HG02840 (cell line): ENCODE results near the gene MB21D2.
"Not testable (repeated sequence)": the region's sequence is repeated elsewhere in the genome, so short reads cannot be mapped to it uniquely, and the experiment has no call there.

Source experiments
- ATAC-seq: cut with Tn5 transposase; IDR thresholded peaks from one replicate; pipeline ENCODE4 v1.9.1; 2021; ENCODE audit warnings: mild to moderate bottlenecking, moderate library complexity, moderate number of reproducible peaks; ENCODE audit not compliant: unreplicated experiment, low FRiP score

MB21D2 gene

DNA sequence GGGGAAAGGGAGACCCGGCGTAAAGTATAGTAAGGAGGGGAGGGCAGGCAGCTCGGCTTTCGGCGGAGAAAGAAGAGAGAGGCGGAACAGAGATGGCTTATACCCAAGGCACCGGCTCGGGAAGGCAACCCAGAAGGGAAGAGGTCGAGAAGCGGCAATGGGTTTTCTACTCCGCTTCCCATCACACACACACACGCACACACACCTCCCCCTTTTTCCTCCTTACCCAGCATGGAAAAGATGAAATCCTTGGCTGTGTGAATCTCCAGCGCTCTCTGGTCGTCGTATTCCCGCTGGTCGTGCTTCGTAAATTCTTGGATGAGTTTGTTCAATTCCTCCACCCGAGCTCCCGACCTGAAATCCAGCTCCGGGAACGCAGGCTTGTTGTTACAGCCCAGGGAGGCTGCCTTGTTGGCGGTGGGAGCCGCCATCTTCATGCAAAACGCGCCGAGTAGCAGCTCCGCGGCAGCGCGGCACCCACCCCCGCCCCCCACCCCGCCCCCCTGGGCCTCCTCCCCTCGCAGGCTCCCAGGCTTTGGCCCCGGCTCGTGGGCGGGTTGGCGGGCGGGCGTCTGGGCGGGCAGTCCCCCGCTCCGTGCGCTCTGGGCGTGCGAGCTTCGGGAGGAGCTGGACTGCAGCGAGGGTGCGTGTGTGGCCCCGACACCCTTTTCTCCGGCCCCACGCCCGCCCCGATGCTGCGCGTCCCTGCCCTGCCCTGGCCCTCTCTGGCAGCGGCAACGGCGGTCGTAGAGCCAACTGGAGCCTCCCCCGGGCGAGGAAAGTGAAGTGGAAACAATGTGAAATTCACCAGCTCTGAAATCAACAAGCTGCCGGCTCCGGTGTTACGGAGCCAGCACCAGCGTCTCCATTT lies at the start of gene MB21D2:
TSS of gene MB21D2 (minus strand) at position 453 of the 871 bp plus-strand sequence. CDS start at position 437, 16 bp downstream.
- peak; percentile 57 for ATAC-seq

- ATAC-seq: not testable (repeated sequence)
These were observed 47.5 kb upstream of the MB21D2 start for GRCh38 chr3:192964959-192965719.

DNA sequence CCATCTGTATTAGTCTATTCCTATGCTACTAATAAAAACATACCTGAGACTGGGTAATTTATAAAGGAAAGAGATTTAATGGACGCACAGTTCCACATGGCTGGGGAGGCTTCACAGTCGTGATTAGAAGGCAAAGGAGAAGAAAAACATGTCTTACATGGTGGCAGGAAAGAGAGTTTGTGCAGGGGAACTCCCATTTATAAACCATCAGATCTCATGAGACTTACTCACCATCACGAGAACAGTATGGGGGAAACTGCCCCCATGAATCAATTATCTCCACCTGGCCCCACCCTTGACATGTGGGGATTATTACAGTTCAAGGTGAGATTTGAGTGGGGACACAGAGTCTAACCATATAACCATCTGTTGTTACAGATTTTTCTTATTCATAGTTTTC lies 42.1 kb upstream of the MB21D2 start:
- ATAC-seq: no peak

GRCh38 chr3:192958219-192958872 lies 40.7 kb upstream of the MB21D2 start:
- ATAC-seq: no peak

GRCh38 chr3:192957441-192958021 lies 39.9 kb upstream of the MB21D2 start:
- ATAC-seq: no peak

- no peak for ATAC-seq
These were observed 36.3 kb upstream of the MB21D2 start for GRCh38 chr3:192953926-192954325.

DNA sequence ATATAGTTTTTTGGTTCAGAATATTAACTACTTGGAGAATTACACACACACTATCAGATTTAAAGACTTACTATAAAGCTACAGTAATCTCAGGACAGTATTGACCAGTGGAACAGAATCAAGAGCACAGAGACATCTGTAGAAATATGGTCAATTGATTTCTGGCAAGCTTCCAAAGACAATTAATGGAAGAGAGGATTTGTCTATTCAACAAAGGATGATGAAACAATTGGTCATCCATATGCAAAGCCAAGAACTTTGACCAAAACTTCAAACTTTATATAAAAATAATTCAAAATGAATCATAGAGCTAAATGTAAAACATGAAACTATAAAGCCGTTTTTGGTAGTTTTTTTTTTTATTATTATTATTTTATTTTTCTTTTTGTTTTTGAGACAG lies 29.8 kb upstream of the MB21D2 start:
- no peak for ATAC-seq

DNA sequence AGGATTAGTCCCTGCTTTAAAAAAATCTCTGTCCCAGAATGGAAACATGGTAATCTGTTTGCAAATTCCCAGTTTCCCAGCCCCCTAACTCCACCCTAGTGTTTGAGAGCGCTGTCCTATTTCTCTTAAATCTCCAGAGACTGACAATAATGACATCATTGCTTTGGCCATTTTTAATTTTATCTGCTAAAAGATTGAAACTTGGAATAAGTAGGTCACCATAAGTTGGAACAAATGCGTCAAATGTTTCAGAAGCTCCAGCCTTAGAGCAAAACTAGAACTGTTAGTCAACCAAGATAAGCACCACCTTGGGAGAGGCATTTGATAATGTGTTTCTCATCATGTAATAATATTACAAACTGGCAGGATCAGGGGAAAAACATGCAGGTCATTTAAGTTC lies 25.7 kb upstream of the MB21D2 start:
- no peak for ATAC-seq

GRCh38 chr3:192942625-192943024 lies 25.0 kb upstream of the MB21D2 start:
- no peak for ATAC-seq

DNA sequence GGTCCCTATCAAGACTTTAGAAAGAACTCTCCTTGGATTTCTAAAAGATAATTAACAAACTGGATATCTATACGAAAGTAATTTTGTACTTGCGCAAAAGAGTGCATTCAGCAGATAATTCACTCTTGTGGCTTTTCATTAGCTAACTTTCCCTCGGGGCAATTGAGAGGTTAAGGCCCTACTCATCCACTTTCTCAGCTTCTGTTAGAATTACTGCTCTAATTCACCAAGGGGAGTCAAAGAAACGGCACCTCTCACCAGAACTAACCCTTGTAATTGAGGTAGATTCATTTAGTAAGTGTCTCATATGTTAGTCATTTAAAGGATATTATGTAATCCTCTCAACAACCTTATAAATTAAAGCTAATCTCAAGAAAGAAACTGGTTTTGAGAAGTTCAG lies 22.5 kb upstream of the MB21D2 start:
- ATAC-seq: no peak

GRCh38 chr3:192935441-192935840 lies 17.8 kb upstream of the MB21D2 start:
- no peak for ATAC-seq

GRCh38 chr3:192933779-192934460 lies 16.3 kb upstream of the MB21D2 start:
- ATAC-seq: no peak

GRCh38 chr3:192933259-192933658 lies 15.6 kb upstream of the MB21D2 start:
- ATAC-seq: no peak

GRCh38 chr3:192931825-192932224 lies 14.2 kb upstream of the MB21D2 start:
- ATAC-seq: no peak

- ATAC-seq: no peak
These were observed 12.9 kb upstream of the MB21D2 start for GRCh38 chr3:192930577-192930976.

DNA sequence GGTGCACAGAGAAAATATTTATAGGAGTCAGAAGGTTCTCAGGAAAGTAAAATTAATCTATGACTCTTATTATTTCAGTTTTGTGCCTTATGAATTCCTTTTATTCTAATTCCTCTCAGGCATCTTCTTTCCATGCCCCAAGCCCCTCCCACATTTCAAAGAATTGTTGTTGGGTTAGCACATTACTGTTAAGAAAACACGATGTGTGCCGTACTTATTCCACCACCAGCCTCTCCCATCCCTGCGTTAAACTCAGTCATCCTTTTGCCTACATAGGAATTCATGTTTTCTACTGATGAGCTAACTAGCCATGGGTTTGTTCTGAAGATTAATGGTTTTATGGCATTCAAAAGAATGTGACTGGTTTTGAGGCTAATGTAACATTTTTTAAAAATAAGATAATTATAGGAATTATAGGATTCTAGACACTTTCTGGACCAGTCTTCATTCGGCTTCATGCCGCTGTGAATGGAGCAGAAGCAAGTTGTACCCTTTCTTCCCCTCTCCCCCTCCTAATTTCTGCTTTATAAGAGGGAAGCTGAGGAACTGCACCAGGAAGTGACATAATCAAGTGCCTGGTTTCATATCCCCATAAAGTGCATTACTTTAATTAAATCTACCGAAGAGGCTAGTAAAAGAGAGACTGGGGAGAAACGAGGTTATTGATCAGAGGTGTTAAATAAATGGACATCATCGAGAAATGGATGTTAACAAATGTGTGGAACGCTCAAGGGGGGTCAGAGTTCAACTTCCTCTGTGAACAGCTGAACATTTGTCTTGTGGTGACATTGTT lies 12.3 kb upstream of the MB21D2 start:
- ATAC-seq: no peak

DNA sequence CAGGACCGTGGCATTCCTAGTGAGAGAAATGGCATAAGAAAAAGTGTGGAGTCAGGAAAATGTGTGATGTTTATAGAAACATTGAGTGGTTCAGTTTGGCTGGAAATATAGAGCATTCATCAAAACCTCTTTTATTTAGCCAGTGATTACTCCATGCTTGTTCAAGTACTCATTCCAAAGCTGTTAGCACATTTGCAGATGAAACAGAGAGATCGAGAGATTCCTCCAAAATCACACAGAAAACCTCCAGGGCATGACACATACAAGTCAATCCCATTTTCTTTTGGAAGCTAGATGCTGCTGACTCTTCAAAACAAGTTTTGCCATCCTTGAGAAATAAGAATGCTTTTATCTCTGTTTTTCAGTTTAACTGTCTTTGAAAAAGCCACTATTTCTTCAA lies 11.5 kb upstream of the MB21D2 start:
- no peak for ATAC-seq

GRCh38 chr3:192928720-192929119 lies 11.1 kb upstream of the MB21D2 start:
- ATAC-seq: no peak

GRCh38 chr3:192928016-192928415 lies 10.4 kb upstream of the MB21D2 start:
- no peak for ATAC-seq
